HFFc6 (cell line): ENCODE results near the gene CCDC184. TPM values are rescaled to one million over a fixed set of nuclear protein-coding genes. Genes with fewer than 3 reads are reported as not detected.
"Not testable (repeated sequence)": the region's sequence is repeated elsewhere in the genome, so short reads cannot be mapped to it uniquely, and the experiment has no call there.

ENCODE experiments used
- DNase-seq: peaks from one replicate; pipeline ENCODE4 v3.0.0-alpha.2; 2018
- H3K27ac Mint-ChIP-seq: 2 replicates; pipeline ENCODE4 v1.8.0; 2020; ENCODE audit warnings: mild to moderate bottlenecking, mixed read lengths
- H3K27me3 Mint-ChIP-seq: 2 replicates; pipeline ENCODE4 v1.8.0; 2021; ENCODE audit warnings: mild to moderate bottlenecking, moderate library complexity, mixed read lengths; ENCODE audit not compliant: insufficient read depth
- H3K36me3 Mint-ChIP-seq: 2 replicates; pipeline ENCODE4 v1.8.0; 2021; ENCODE audit warnings: low read depth, mixed read lengths
- H3K4me1 Mint-ChIP-seq: 2 replicates; pipeline ENCODE4 v1.8.0; 2020; ENCODE audit warnings: low read depth, mixed read lengths
- H3K4me3 Mint-ChIP-seq: 2 replicates; pipeline ENCODE4 v1.8.0; 2020; ENCODE audit warnings: mild to moderate bottlenecking, moderate library complexity, mixed read lengths
- H3K9me3 Mint-ChIP-seq: 2 replicates; pipeline ENCODE4 v1.8.0; 2020; ENCODE audit warnings: mild to moderate bottlenecking, mixed read lengths
- CTCF ChIP-seq: fragments of 200-600 bp; sonication (generic); IDR thresholded peaks from 2 replicates; pipeline ENCODE4 v1.5.0; 2021; ENCODE audit warnings: antibody characterized with exemption, mild to moderate bottlenecking
- total RNA-seq, 6 experiments: library from RNA; stranded (reverse); fragmentation: NEBNext Ultra II Directional; extraction: Animal tissue kit (Norgen Biotek cat#: 25700); gene quantifications; 2 replicates in 1 of 6; 3 replicates in 5 of 6; pipeline ENCODE4 v1.2.3, GENCODE V29; 2021

CCDC184 gene
- total RNA-seq, 6 experiments from 2014 or later: 0.45 to 0.86 (median 0.59) TPM

GRCh38 chr12:48216785-48217184 is 33.3 kb downstream of the CCDC184 start:
- no peak for TF ChIP-seq CTCF
- Mint-ChIP-seq H3K36me3 (no peaks in the 10 kb centered on the region), H3K4me1 (no peaks in the 10 kb centered on the region), H3K27me3 (peaks cover 10% of the 10 kb centered on the region), H3K4me3 (no peak overlapping the region), H3K27ac (no peak overlapping the region), H3K9me3 (no peaks in the 10 kb centered on the region)
- DNase-seq: no peak

- DNase-seq: no peak
- no peak for TF ChIP-seq CTCF
- Mint-ChIP-seq H3K4me3 (no peak overlapping the region), H3K9me3 (no peaks in the 10 kb centered on the region), H3K36me3 (no peaks in the 10 kb centered on the region), H3K27ac (no peak overlapping the region), H3K27me3 (peaks cover 4% of the 10 kb centered on the region; the same call in 1 of the 2 replicates), H3K4me1 (no peaks in the 10 kb centered on the region)
Observed at GRCh38 chr12:48219631-48220030, 36.2 kb downstream of the CCDC184 start.

- TF ChIP-seq CTCF: no peak
- Mint-ChIP-seq H3K4me3 (no peak overlapping the region), H3K27ac (no peak overlapping the region), H3K4me1 (no peaks in the 10 kb centered on the region), H3K36me3 (no peaks in the 10 kb centered on the region), H3K27me3 (peaks cover 4% of the 10 kb centered on the region; the same call in 1 of the 2 replicates), H3K9me3 (no peaks in the 10 kb centered on the region)
- no peak for DNase-seq
Observed at GRCh38 chr12:48220701-48221100, 37.3 kb downstream of the CCDC184 start.

- H3K4me1 Mint-ChIP-seq: no peaks in the 10 kb centered on the region
- H3K9me3 Mint-ChIP-seq: no peaks in the 10 kb centered on the region
- DNase-seq: no peak
- TF ChIP-seq CTCF: no peak
- no peaks in the 10 kb centered on the region for H3K36me3 Mint-ChIP-seq
- H3K27me3 Mint-ChIP-seq: peaks cover 4% of the 10 kb centered on the region; the same call in 1 of the 2 replicates
- no peak overlapping the region for H3K4me3 Mint-ChIP-seq
- H3K27ac Mint-ChIP-seq: no peak overlapping the region
Observed at GRCh38 chr12:48221645-48222044, 38.2 kb downstream of the CCDC184 start.

- not testable (repeated sequence) for H3K4me3 Mint-ChIP-seq, H3K36me3 Mint-ChIP-seq, DNase-seq, H3K27ac Mint-ChIP-seq, H3K27me3 Mint-ChIP-seq, H3K4me1 Mint-ChIP-seq, H3K9me3 Mint-ChIP-seq
Observed at GRCh38 chr12:48224533-48224932, 41.1 kb downstream of the CCDC184 start.

- not testable (repeated sequence) for H3K4me1 Mint-ChIP-seq, H3K9me3 Mint-ChIP-seq, H3K27ac Mint-ChIP-seq, DNase-seq, H3K27me3 Mint-ChIP-seq, H3K4me3 Mint-ChIP-seq, H3K36me3 Mint-ChIP-seq
Observed at GRCh38 chr12:48231169-48231958, 47.9 kb downstream of the CCDC184 start.

Other genes with a start within 250 kb of the CCDC184 start
- 100 to 1,000 TPM in 5 of 6 experiments, 10 to 100 TPM in 1; 87.8 to 123 (median 107) TPM for gene TMEM106C, start 220.0 kb upstream of the CCDC184 start, total RNA-seq
- gene COL2A1, start 179.2 kb upstream of the CCDC184 start, total RNA-seq: not detected
- 10 to 100 TPM; 13.3 to 24.7 (median 17.2) TPM for gene SENP1, start 77.6 kb upstream of the CCDC184 start, total RNA-seq
- gene PFKM, start 64.3 kb upstream of the CCDC184 start, total RNA-seq: 10 to 100 TPM; 67.7 to 87.1 (median 73.3) TPM
- 10 to 100 TPM; 30.9 to 41.8 (median 34.6) TPM for gene ASB8, start 26.1 kb upstream of the CCDC184 start, total RNA-seq
- not detected for gene OR10AD1, start 19.6 kb downstream of the CCDC184 start, total RNA-seq
- 1 to 10 TPM; 4.2 to 6.4 (median 5.2) TPM for gene ZNF641, start 167.3 kb downstream of the CCDC184 start, total RNA-seq